Activated T-helper 2 cell treated with anti-CD3 and anti-CD28 coated beads, Interferon-gamma antibody, Interleukin-2, Interleukin-4, amounts not matched to agents 10 μg/mL and 5 μg/mL and 100 μg/mL, durations not matched to agents 14 hours and 24 hours and 36 hours (primary cell): Measurements from ENCODE around the gene CDH13. TPM values are rescaled to one million over a fixed set of nuclear protein-coding genes. Genes with fewer than 3 reads are reported as not detected.

Source experiments
- DNase-seq: peaks from one replicate; pipeline ENCODE4 v3.0.0; 2021; ENCODE audit warnings: low spot score
- H3K27ac Mint-ChIP-seq: one replicate; pipeline ENCODE4 v1.8.0; 2021; ENCODE audit warnings: mixed read lengths
- H3K27me3 Mint-ChIP-seq: one replicate; pipeline ENCODE4 v1.8.0; 2021; ENCODE audit warnings: low read depth, mixed read lengths
- H3K36me3 Mint-ChIP-seq: one replicate; pipeline ENCODE4 v1.8.0; 2021; ENCODE audit warnings: low read depth, mixed read lengths
- H3K4me1 Mint-ChIP-seq: one replicate; pipeline ENCODE4 v1.8.0; 2021; ENCODE audit warnings: low read depth, mixed read lengths
- H3K4me3 Mint-ChIP-seq: one replicate; pipeline ENCODE4 v1.8.0; 2021; ENCODE audit warnings: low read depth, mild to moderate bottlenecking, moderate library complexity, mixed read lengths
- H3K9me3 Mint-ChIP-seq: one replicate; pipeline ENCODE4 v1.8.0; 2021; ENCODE audit warnings: mixed read lengths
- intact Hi-C: fragments of 100-400 bp; cut with micrococcal nuclease; formaldehyde crosslinking; loops from one replicate; pipeline ENCODE4 v1.15.1; 2023
- total RNA-seq: library from RNA; stranded (reverse); gene quantifications from 2 replicates; pipeline ENCODE4 v1.2.3, GENCODE V29; 2022

CDH13 gene
- total RNA-seq, 1 donor from 2014 or later, result not detected

DNA sequence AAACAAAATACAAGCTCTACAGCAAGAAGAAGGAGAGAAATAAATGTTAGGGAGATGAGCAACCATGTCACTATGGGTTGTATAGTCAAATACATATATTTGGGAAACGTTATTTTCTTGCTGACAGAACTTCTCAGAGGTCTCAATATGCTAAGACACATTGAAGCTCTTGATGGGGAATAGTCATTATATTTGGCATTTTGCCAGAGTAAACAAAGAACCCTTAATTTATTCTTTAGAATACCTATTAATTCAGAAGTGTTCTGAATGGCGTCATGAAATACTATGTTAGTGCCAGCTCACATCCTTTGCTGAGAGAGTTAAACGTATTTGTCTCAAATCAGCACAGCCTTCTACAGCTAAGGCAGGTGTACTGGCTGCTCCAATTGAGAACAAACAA is 458.9 kb downstream of the CDH13 start:
- Mint-ChIP-seq H3K9me3 (peaks cover 7% of the 10 kb centered on the region), H3K27me3 (no peaks in the 10 kb centered on the region), H3K4me3 (no peak overlapping the region), H3K36me3 (no peaks in the 10 kb centered on the region), H3K4me1 (no peaks in the 10 kb centered on the region), H3K27ac (no peak overlapping the region)
- intact Hi-C loops, result no loop called here
- DNase-seq, result no peak

GRCh38 chr16:83095941-83096692 is 469.3 kb downstream of the CDH13 start:
- Mint-ChIP-seq H3K27me3 (no peaks in the 10 kb centered on the region), H3K36me3 (no peaks in the 10 kb centered on the region), H3K9me3 (peaks cover 13% of the 10 kb centered on the region), H3K4me3 (no peak overlapping the region), H3K27ac (no peak overlapping the region), H3K4me1 (no peaks in the 10 kb centered on the region)
- intact Hi-C loops, result no loop called here
- DNase-seq, result no peak

DNA sequence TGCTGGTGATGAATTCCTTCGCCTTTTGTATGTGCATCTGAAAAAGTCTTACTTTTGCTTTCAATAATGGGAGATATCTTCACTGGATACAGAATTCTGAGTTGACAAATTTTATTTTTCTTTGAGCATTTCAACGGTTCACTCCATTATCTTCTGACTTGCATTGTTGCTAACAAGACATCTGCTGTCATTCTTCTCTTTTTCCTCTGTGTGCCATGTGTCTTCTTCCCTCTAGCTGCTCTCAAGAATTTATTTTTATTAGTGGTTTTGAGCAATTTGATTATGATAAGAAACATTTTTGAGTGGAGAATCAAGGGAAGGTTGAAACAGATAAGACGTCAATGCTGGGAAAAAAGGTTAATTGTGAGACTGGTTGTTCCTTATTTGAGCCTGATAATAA is 471.8 kb downstream of the CDH13 start:
- peaks cover 24% of the 10 kb centered on the region for H3K9me3 Mint-ChIP-seq

DNA sequence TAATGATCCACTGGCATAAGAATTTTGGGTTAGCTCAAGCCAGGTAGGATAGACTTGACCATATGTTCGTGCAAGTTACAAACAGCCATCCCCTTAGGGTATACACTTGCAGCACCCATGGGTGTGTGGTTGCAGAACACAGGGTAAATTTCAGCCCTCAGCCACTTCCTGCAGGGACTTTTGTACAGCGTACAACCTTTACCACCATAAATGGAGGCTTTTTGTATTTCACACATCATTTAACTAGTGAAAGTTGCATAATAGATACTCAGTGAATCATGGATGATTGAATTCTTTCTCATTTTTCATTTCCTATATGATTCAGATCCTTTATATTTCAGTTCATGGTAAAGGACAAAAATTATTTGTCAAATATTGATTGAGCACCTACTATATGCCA is 473.9 kb downstream of the CDH13 start:
- intact Hi-C loops, result no loop called here
- no peak overlapping the region for H3K27ac Mint-ChIP-seq
- H3K4me3 Mint-ChIP-seq, result no peak overlapping the region
- no peaks in the 10 kb centered on the region for H3K27me3 Mint-ChIP-seq
- peaks cover 34% of the 10 kb centered on the region for H3K9me3 Mint-ChIP-seq
- H3K4me1 Mint-ChIP-seq, result no peaks in the 10 kb centered on the region
- H3K36me3 Mint-ChIP-seq, result no peaks in the 10 kb centered on the region
- DNase-seq, result no peak

More for the DNA sequence above, 471.8 kb downstream of the CDH13 start:
- DNase-seq, result no peak
- Mint-ChIP-seq H3K27me3 (no peaks in the 10 kb centered on the region), H3K36me3 (no peaks in the 10 kb centered on the region), H3K4me1 (no peaks in the 10 kb centered on the region), H3K27ac (no peak overlapping the region), H3K4me3 (no peak overlapping the region)
- intact Hi-C loops, result no loop called here

DNA sequence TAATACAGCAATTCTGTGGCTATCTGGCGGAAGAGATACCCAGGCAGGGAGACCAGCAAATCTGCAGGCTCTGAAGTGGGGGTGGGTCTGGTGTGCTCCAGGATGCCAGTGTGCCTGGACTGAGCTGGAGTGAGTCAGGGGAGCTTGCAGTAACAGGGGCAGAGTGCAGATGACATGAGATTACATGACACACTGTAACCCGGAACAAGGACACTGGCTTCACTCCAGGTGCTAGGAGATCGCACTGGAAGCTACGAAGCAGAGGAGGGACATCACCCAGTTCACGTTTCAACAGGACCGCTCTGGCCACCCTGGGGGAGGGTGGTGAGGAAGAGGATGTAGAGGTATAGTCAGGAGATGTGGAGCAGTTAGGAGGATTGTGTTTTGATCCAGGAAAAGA is 475.6 kb downstream of the CDH13 start:
- no peaks in the 10 kb centered on the region for H3K36me3 Mint-ChIP-seq

DNA sequence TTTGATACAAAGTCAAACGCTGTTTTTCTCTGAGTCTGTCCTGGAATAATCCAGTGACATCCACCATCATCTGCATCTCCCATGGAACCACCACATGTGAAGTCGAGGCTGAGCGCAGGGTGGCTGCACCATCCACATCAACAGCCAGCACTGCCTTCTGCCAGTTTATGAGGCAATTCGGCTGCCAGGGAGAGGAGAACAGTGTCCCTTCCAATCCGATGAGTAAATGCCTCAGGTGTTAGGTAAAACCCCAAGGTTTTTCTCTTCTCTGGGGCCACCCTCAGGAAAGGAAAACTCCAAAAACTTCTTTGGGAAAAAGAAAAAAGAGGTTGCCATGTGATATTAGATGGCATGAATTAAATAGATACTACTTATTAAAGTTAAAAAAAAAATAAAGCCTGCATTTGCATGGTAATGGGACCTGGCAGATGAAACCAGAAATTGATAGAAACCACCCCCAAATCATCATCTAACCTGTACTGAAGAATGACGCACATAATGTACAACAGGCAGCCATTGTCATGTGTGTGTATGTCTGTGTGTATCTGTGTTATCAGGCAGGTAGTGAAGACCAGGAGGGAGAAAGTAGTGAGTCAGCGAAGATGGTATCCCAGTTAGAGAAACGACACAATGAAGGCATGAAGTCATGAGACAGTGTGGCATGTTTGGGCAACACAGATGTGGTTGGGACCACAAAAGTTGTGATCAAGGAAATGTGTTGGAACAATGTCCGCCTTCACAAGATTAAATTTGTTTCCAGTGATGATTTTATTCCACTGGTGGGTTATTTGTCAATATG is 478.7 kb downstream of the CDH13 start:
- H3K4me1 Mint-ChIP-seq, result no peaks in the 10 kb centered on the region
- no peaks in the 10 kb centered on the region for H3K27me3 Mint-ChIP-seq
- no peak for DNase-seq
- no peaks in the 10 kb centered on the region for H3K36me3 Mint-ChIP-seq
- no peak overlapping the region for H3K4me3 Mint-ChIP-seq
- no peak overlapping the region for H3K27ac Mint-ChIP-seq
- intact Hi-C loops, result no loop called here
- H3K9me3 Mint-ChIP-seq, result peaks cover 22% of the 10 kb centered on the region

More for the DNA sequence above, 475.6 kb downstream of the CDH13 start:
- H3K9me3 Mint-ChIP-seq, result peaks cover 34% of the 10 kb centered on the region
- intact Hi-C loops, result no loop called here
- no peaks in the 10 kb centered on the region for H3K4me1 Mint-ChIP-seq
- H3K27me3 Mint-ChIP-seq, result no peaks in the 10 kb centered on the region
- DNase-seq, result no peak
- no peak overlapping the region for H3K4me3 Mint-ChIP-seq
- H3K27ac Mint-ChIP-seq, result no peak overlapping the region

GRCh38 chr16:83109490-83110125 is 482.8 kb downstream of the CDH13 start:
- no peaks in the 10 kb centered on the region for H3K4me1 Mint-ChIP-seq
- no peak overlapping the region for H3K27ac Mint-ChIP-seq
- H3K36me3 Mint-ChIP-seq, result no peaks in the 10 kb centered on the region
- no peak overlapping the region for H3K4me3 Mint-ChIP-seq
- no peak for DNase-seq
- peaks cover 2% of the 10 kb centered on the region for H3K27me3 Mint-ChIP-seq
- intact Hi-C loops, result loop anchor here (10.0 kb wide), 1 partner anchor 105 kb away; no protein-coding TSS in a partner anchor
- peaks cover 3% of the 10 kb centered on the region for H3K9me3 Mint-ChIP-seq

- H3K9me3 Mint-ChIP-seq, result no peaks in the 10 kb centered on the region
- no peak overlapping the region for H3K4me3 Mint-ChIP-seq
- no peak for DNase-seq
- H3K27ac Mint-ChIP-seq, result no peak overlapping the region
- intact Hi-C loops, result loop anchor here (10.0 kb wide), 1 partner anchor 105 kb away; no protein-coding TSS in a partner anchor
- H3K36me3 Mint-ChIP-seq, result no peaks in the 10 kb centered on the region
- peaks cover 2% of the 10 kb centered on the region for H3K27me3 Mint-ChIP-seq
- no peaks in the 10 kb centered on the region for H3K4me1 Mint-ChIP-seq
Observed at GRCh38 chr16:83110269-83110668, 483.5 kb downstream of the CDH13 start.

GRCh38 chr16:83113317-83113716 is 486.5 kb downstream of the CDH13 start:
- H3K36me3 Mint-ChIP-seq, result no peaks in the 10 kb centered on the region
- intact Hi-C loops, result loop anchor here (10.0 kb wide), 1 partner anchor 101 kb away; no protein-coding TSS in a partner anchor
- H3K4me3 Mint-ChIP-seq, result no peak overlapping the region
- no peak for DNase-seq
- H3K27ac Mint-ChIP-seq, result no peak overlapping the region
- peaks cover 2% of the 10 kb centered on the region for H3K27me3 Mint-ChIP-seq
- H3K4me1 Mint-ChIP-seq, result no peaks in the 10 kb centered on the region
- no peaks in the 10 kb centered on the region for H3K9me3 Mint-ChIP-seq

DNA sequence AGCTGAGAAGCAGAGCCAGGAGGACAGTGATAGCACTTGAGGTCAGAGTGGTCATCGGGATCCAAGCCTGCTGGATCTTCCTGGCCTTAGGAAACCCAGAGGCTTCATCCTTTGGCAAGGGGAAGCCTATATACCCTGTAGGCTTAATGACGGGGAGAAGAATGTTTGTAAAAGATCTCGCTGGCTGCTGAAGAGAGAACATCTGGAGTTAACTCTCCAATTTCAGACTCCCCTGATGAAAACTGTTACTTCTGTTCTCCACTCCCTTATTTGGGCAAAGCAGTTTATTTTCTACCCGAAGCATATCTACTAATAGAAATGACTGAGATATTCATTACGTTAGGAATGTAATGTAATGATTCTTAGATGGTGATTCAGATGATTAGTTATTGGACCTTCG is 487.0 kb downstream of the CDH13 start:
- Mint-ChIP-seq H3K36me3 (no peaks in the 10 kb centered on the region), H3K4me1 (no peaks in the 10 kb centered on the region), H3K9me3 (no peaks in the 10 kb centered on the region), H3K4me3 (no peak overlapping the region), H3K27me3 (peaks cover 2% of the 10 kb centered on the region), H3K27ac (no peak overlapping the region)
- no peak for DNase-seq
- intact Hi-C loops, result loop anchor here (10.0 kb wide), 1 partner anchor 101 kb away; no protein-coding TSS in a partner anchor

DNA sequence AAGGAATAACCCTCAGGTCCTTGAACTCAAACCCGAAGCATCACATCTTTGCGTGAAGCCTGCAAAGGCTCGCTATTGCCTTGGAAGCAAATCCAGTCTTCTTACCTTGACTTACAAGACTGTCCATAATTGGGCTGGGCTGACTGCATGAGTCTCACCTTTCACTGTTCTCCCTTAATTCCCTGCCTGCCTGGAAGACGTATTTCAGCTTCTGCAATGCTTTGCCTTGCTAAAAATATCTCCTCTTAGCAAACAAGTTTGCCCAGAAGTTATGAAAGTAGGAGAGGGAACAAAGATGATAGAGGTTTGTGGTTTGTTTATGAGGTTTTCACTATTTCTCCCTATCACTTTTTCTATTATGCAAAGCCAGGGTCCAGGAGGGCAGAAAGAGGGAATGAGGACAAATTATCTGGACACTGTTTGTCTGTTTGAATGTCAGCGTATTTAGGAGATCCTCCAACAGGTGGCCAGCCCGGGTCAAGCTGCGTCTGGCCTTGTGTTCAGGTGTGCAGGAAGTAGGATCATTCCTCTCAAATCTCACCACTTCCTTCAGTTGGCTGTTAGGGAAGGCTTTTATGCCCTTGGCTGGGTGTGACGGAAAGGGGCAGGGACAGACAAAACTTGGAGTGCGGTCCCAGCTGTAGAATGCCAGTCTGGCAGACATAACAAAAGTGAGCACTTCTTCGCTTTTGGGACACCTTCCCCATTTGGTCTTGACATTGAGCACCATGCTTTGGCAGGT is 488.9 kb downstream of the CDH13 start:
- no peaks in the 10 kb centered on the region for H3K9me3 Mint-ChIP-seq
- H3K4me3 Mint-ChIP-seq, result no peak overlapping the region
- no peaks in the 10 kb centered on the region for H3K36me3 Mint-ChIP-seq
- no peaks in the 10 kb centered on the region for H3K4me1 Mint-ChIP-seq
- intact Hi-C loops, result loop anchor here (10.0 kb wide), 1 partner anchor 99 kb away; no protein-coding TSS in a partner anchor
- no peak for DNase-seq
- H3K27me3 Mint-ChIP-seq, result peaks cover 2% of the 10 kb centered on the region
- H3K27ac Mint-ChIP-seq, result no peak overlapping the region

- Mint-ChIP-seq H3K27me3 (peaks cover 2% of the 10 kb centered on the region), H3K4me3 (no peak overlapping the region), H3K9me3 (no peaks in the 10 kb centered on the region), H3K4me1 (no peaks in the 10 kb centered on the region), H3K36me3 (no peaks in the 10 kb centered on the region), H3K27ac (no peak overlapping the region)
- no peak for DNase-seq
- intact Hi-C loops, result loop anchor here (10.0 kb wide), 1 partner anchor 98 kb away; no protein-coding TSS in a partner anchor
Observed at GRCh38 chr16:83116274-83116892, 489.6 kb downstream of the CDH13 start.
